ENCODE results near the gene RAC3.

RAC3 gene

GRCh38 chr17:82031303-82031884, at the start of gene RAC3:
TSS of gene RAC3 (plus strand) at chr17:82031678. CDS start at chr17:82031762, 84 bp downstream.
- DNase-seq = no peak

GRCh38 chr17:81983011-81983638, 48.4 kb upstream of the RAC3 start:
- DNase-seq = no peak

- DNase-seq = no peak
These were observed 47.7 kb upstream of the RAC3 start for GRCh38 chr17:81983639-81984373.

GRCh38 chr17:81984773-81985410, 46.6 kb upstream of the RAC3 start:
- DNase-seq = no peak

- DNase-seq = no peak
These were observed 44.9 kb upstream of the RAC3 start for GRCh38 chr17:81986606-81987005.

GRCh38 chr17:81987161-81987770, 44.2 kb upstream of the RAC3 start:
- DNase-seq = no peak

GRCh38 chr17:81990836-81991683, 40.4 kb upstream of the RAC3 start:
- DNase-seq = no peak

GRCh38 chr17:81991684-81992305, 39.7 kb upstream of the RAC3 start:
- DNase-seq = no peak

- DNase-seq = no peak
These were observed 39.0 kb upstream of the RAC3 start for GRCh38 chr17:81992306-81993102.

GRCh38 chr17:81993729-81994592, 37.5 kb upstream of the RAC3 start:
- DNase-seq = no peak

- DNase-seq = no peak
These were observed 36.6 kb upstream of the RAC3 start for GRCh38 chr17:81994593-81995462.

GRCh38 chr17:81995463-81996231, 35.8 kb upstream of the RAC3 start:
- no peak for DNase-seq

- DNase-seq = no peak
These were observed 35.2 kb upstream of the RAC3 start for GRCh38 chr17:81996232-81996756.

- no peak for DNase-seq
These were observed 34.6 kb upstream of the RAC3 start for GRCh38 chr17:81996757-81997441.

GRCh38 chr17:81998212-81998611, 33.3 kb upstream of the RAC3 start:
- no peak for DNase-seq

- DNase-seq = no peak
These were observed 32.6 kb upstream of the RAC3 start for GRCh38 chr17:81998691-81999438.
